Adipocyte (in vitro differentiated cells): Measurements from ENCODE around the gene FLOT1.
A peak's percentile ranks its signal among the peaks of the same experiment; 100 is the strongest.

Source experiments
- DNase-seq: peaks from one replicate; pipeline ENCODE4 v3.0.0-alpha.2; 2015; ENCODE audit warnings: low read depth
- H3K27me3 ChIP-seq: replicated peaks from 2 replicates; pipeline ENCODE4 v1.7.0; 2013; ENCODE audit warnings: mild to moderate bottlenecking, low read length, moderate library complexity; ENCODE audit not compliant: control insufficient read depth, insufficient read depth
- H3K36me3 ChIP-seq: 2 replicates; pipeline ENCODE4 v1.7.0; 2013; ENCODE audit warnings: low read length, mild to moderate bottlenecking, moderate library complexity; ENCODE audit not compliant: control insufficient read depth, insufficient read depth, severe bottlenecking
- H3K4me1 ChIP-seq: 2 replicates; pipeline ENCODE4 v1.7.0; 2013; ENCODE audit warnings: mild to moderate bottlenecking, low read length, moderate library complexity; ENCODE audit not compliant: control insufficient read depth, insufficient read depth
- H3K4me3 ChIP-seq: 2 replicates; pipeline ENCODE4 v1.7.0; 2013; ENCODE audit warnings: mild to moderate bottlenecking, low read length, moderate library complexity
- H3K9ac ChIP-seq: 2 replicates; pipeline ENCODE4 v1.7.0; 2013; ENCODE audit warnings: mild to moderate bottlenecking, low read length, moderate library complexity
- H3K9me3 ChIP-seq: 2 replicates; pipeline ENCODE4 v1.7.0; 2013; ENCODE audit warnings: mild to moderate bottlenecking, low read length, moderate library complexity; ENCODE audit not compliant: control insufficient read depth

FLOT1 gene

DNA sequence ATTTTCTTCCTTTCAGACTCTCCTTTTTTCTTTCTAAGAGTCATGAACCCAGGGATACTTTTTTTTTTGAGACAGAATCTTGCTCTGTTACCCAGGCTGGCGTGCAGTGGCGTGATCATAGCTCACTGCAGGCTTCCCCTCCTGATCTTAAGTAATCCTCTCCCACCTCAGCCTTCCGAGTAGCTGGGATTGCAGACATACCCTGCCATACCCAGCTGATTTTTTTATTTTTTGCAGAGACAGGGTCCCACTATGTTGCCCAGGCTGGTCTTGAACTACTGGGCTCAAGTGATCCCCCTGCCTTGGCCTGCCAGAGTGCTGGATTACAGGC is 34.6 kb upstream of the FLOT1 start:
- Histone ChIP-seq H3K9ac (no peak overlapping the region), H3K36me3 (no peaks in the 10 kb centered on the region), H3K27me3 (no peaks in the 10 kb centered on the region), H3K9me3 (no peaks in the 10 kb centered on the region), H3K4me1 (peaks cover 41% of the 10 kb centered on the region), H3K4me3 (no peak overlapping the region)
- DNase-seq: no peak

DNA sequence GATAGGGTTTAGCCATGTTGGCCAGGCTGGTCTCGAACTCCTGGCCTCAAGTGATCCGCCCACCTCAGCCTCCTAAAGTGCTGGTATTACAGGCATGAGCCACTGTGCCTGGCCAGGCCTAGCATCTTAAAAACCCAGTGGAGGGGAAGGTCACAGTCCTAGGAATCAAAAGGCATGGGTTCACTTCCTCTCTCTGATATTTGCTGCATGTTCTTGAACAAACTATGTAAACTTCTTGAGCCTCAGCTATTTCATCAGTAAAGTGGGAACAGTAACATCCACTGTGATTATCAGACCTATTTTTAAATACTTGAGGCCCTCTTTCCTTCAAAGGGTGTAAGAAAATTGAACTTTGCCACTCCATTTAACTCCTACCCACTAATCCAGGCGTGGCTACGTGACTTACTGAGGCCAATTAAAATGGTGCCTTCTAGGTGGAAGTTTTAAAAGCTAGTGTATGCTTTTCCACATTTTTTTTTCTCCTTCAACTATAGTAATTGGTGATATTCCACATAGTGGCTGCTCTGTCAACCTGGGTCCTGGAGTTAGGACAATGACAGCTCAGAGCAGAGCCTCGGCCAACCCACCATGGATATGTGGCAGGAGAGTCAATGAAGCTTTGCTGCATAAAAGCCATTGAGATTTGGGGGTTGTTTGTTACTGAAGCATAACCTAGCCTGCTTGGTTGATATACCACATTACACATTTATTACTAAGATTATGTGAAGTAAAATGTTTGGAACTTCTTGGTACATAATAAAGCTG is 34.1 kb upstream of the FLOT1 start:
- Histone ChIP-seq H3K9ac (no peak overlapping the region), H3K9me3 (no peaks in the 10 kb centered on the region), H3K36me3 (no peaks in the 10 kb centered on the region), H3K4me1 (peaks cover 36% of the 10 kb centered on the region), H3K27me3 (no peaks in the 10 kb centered on the region), H3K4me3 (no peak overlapping the region)
- no peak for DNase-seq

DNA sequence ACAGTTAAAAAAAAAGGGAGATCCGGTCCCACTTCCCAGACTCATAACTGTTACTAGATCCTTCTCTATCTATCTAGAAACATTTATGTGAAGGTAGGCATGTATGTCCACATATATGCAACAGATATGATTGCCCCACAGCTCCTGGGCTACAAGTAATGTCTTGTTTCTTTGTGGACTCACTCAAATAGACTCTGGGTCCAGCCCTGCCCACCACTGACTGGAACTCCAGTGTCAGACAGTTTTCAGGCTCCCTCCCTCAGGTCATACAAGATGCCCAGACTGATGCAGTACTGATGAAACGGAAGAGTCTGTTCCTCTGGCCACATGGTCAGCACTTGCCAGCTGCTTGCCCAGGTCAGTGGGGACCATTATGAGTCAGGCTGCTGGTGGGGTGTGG is 32.6 kb upstream of the FLOT1 start:
- Histone ChIP-seq H3K9ac (no peak overlapping the region), H3K4me1 (peaks cover 25% of the 10 kb centered on the region), H3K9me3 (no peaks in the 10 kb centered on the region), H3K27me3 (no peaks in the 10 kb centered on the region), H3K4me3 (no peak overlapping the region), H3K36me3 (no peaks in the 10 kb centered on the region)
- DNase-seq: no peak

DNA sequence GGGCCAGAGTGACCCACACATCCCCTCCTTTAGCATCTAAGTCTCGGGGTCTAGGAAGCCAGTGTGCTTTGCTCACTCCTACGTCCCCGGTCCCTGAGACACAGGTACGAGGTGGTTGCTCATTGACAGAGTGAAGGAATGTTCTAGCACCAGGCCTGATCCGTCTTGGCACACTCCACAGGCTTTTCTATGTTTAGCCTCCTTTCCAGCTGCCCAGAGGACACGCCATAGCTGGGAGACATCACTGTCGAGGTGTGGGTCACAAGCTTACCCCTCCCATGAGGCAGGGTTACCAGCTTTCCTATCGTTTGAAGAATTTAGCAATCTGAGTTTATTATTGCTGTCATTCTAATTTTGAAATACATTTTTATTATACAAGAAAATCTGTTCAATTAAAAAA is 32.2 kb upstream of the FLOT1 start:
- Histone ChIP-seq H3K9me3 (no peaks in the 10 kb centered on the region), H3K36me3 (no peaks in the 10 kb centered on the region), H3K4me3 (no peak overlapping the region), H3K9ac (no peak overlapping the region), H3K27me3 (no peaks in the 10 kb centered on the region), H3K4me1 (peaks cover 25% of the 10 kb centered on the region)
- DNase-seq: no peak

DNA sequence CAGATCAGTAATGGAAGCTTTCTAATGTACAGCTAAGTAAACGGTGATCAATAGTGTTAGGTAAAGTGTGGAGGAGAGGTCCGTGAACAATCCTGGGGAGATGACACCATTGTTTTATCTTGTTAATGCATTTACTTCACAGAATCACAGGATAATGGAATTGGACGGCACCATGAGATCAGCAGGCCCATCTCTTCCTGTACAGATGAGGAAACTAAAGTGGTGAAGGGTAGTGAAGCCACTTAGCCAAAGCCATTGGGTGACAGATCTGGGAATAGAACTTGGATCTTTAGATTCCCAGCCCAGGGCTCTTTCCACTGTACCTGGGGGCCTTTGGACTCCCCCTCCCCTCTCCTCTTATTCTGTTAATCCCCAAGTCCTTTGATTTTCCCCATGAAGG is 28.1 kb upstream of the FLOT1 start:
- no peak overlapping the region for H3K9ac ChIP-seq

DNA sequence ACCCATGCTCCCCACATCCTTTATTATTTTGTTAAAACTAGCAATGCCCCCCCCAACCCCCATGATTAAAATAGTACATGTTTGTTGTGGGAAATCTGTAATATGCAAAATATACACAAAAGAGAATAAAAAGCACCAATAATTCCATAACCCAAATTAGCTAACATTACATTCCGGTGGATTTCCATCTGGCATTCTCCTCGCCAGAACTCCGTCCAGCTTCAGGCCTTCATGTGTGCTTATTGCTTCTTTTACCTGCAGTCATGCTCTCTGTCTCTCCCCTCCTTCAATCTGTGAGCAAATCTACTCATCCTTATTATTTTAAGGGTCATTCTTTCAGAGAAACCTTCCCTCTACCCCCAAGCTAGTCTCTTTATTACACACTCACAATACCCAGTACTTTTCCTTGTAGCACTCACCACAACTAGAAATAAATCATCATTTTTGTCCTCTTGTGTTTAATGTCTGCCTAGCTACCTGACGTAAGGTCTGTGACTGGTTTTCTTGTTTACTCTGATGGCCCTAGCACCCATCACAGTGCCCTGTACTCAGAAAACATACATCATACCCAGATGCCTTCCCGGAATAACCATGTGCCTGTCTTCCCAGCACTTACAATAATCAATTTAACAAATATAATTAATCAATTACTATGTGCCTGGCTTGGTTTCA is 27.5 kb upstream of the FLOT1 start:
- peak overlapping the region; percentile 40 for H3K9ac ChIP-seq
- H3K27me3 ChIP-seq: no peaks in the 10 kb centered on the region
- H3K4me3 ChIP-seq: no peak overlapping the region
- peaks cover 24% of the 10 kb centered on the region for H3K4me1 ChIP-seq
- DNase-seq: no peak
- no peaks in the 10 kb centered on the region for H3K36me3 ChIP-seq
- H3K9me3 ChIP-seq: no peaks in the 10 kb centered on the region

More for the DNA sequence above, 28.1 kb upstream of the FLOT1 start:
- H3K36me3 ChIP-seq: no peaks in the 10 kb centered on the region
- no peaks in the 10 kb centered on the region for H3K9me3 ChIP-seq
- no peaks in the 10 kb centered on the region for H3K27me3 ChIP-seq
- H3K4me1 ChIP-seq: peaks cover 24% of the 10 kb centered on the region
- no peak overlapping the region for H3K4me3 ChIP-seq
- DNase-seq: no peak

DNA sequence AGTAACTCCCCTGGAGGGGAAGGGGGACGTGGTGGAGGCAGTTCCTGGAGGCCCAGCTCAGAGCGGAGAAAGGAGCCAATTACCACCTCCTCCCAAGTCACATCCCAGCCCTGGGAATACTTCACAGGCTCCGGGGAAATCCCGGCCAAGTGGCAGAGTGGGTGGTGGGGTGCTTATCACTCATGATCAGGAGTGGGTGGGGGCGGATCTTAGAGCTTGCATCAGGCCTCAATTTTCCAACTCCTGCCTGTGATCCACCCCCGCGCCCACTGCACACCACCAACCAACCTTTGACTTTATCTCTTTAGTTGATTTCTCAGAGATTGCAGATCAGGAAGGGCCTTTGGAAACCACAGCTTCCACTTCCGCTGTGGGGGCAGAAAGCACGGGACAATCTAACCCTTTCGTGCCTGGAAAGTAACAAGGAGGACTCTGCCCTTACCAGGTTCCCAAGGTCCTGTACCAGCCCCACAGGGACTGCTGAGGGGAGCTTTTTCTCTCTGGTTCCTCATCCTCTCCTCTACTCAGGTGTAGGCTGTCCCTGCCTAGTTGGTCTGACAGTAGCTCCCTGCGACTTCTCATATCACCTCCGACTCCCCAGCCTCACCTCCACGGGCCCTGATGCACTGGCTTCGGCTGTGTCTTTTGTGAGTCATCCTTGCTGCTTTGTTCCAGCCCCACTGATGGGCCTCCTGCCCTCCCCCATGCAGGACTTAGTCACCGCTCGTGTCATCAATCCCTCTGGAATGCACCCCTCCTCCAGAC is 26.8 kb upstream of the FLOT1 start:
- no peak overlapping the region for H3K9ac ChIP-seq
- H3K27me3 ChIP-seq: no peaks in the 10 kb centered on the region
- H3K9me3 ChIP-seq: no peaks in the 10 kb centered on the region
- H3K4me1 ChIP-seq: peaks cover 24% of the 10 kb centered on the region
- no peak overlapping the region for H3K4me3 ChIP-seq
- H3K36me3 ChIP-seq: no peaks in the 10 kb centered on the region
- peak; percentile 93 for DNase-seq

DNA sequence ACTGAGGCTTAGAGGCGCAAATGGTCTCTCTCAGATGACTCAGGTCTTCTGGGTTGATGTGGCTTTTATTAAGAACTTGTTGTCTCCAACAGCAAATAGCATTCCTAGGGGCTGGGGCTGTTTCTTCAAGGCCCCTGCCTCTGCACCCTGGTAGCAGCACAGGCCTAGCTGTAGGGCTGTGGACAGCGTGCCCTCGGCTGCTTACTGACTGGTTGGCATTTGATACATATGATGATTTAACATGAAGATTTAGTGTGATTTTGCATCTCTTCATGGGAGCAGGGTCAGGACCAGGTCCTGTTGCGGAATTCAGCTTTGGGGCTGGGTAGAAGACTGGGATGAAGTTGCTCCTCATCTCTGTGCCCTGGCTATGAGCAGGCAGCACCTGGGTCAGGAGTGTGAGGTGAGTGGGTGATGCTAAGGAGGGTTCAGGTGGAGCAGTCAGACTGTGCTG is 26.2 kb upstream of the FLOT1 start:
- H3K27me3 ChIP-seq: no peaks in the 10 kb centered on the region
- H3K36me3 ChIP-seq: no peaks in the 10 kb centered on the region
- no peak overlapping the region for H3K9ac ChIP-seq
- no peak for DNase-seq
- no peak overlapping the region for H3K4me3 ChIP-seq
- H3K9me3 ChIP-seq: no peaks in the 10 kb centered on the region
- peaks cover 24% of the 10 kb centered on the region for H3K4me1 ChIP-seq

DNA sequence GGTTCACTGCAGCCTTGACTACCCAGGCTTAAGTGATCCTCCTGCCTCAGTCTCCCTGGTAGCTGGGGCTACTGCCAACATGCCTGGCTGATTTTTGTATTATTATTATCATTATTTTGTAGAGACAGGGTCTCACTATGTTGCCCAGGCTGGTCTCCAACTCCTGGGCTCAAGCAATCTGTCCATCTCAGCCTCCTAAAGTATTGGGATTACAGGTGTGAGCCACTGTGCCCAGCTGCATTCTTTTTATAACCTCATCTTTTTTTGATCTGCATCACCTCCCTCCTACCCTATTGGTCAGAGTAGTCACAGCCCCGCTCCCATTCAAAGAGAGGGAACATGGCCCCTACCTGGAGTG is 25.4 kb upstream of the FLOT1 start:
- no peak for DNase-seq
- H3K4me1 ChIP-seq: peaks cover 24% of the 10 kb centered on the region
- H3K27me3 ChIP-seq: no peaks in the 10 kb centered on the region
- no peaks in the 10 kb centered on the region for H3K9me3 ChIP-seq
- no peak overlapping the region for H3K9ac ChIP-seq
- no peaks in the 10 kb centered on the region for H3K36me3 ChIP-seq
- H3K4me3 ChIP-seq: no peak overlapping the region

DNA sequence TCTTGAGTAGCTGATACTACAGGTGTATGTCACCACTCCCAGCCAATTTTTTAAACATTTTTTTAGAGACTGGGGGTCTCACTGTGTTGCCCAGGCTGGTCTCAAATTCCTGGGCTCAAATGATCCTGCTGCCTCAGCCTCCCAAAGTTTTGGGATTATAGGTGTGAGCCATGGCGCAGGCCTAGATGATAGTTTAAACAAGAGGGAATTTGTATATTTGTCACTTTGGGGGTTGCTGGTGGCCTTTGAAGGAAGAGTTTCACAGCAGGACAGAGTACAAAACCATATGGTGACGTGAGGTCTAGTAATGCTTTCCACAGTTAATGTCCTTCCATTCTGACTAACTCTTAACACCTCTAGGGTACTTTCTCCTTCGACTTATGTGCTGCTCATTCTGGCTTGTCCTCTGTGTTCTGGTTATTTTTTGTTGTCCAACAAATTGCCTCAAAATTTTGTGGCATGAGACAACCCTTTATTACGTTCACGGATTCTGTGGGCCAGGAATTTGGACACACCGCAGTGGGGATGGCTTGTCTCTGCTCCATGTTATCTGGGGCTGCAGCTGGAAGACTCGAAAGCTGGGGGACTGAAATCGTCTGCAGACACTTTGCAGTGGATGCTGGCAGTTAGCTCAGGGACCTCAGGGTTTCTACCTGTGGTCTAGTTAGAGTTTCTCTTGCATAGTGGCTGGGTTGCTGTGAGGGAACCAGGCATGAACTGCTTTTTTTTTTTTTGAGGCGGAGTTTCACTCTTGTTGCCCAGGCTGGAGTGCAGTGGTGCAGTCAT is 24.9 kb upstream of the FLOT1 start:
- Histone ChIP-seq H3K36me3 (no peaks in the 10 kb centered on the region), H3K4me1 (peaks cover 24% of the 10 kb centered on the region), H3K9ac (no peak overlapping the region), H3K9me3 (no peaks in the 10 kb centered on the region), H3K27me3 (no peaks in the 10 kb centered on the region), H3K4me3 (no peak overlapping the region)
- no peak for DNase-seq
